GM11168 (cell line): ENCODE results near the gene DMRTA2.
"Not testable (repeated sequence)": the region's sequence is repeated elsewhere in the genome, so short reads cannot be mapped to it uniquely, and the experiment has no call there.

Experiments
- in situ Hi-C: fragments of 300-500 bp; cut with MboI; formaldehyde crosslinking; loops from one replicate; pipeline ENCODE4 v1.12.0; 2022; ENCODE audit warnings: low sequenced_read_pairs; ENCODE audit not compliant: unreplicated experiment

DMRTA2 gene

GRCh38 chr1:50393522-50394120, 29.6 kb downstream of the DMRTA2 start:
- in situ Hi-C loops, result no loop called here

- in situ Hi-C loops, result not testable (repeated sequence)
Observed at GRCh38 chr1:50381551-50381950, 41.7 kb downstream of the DMRTA2 start.

- in situ Hi-C loops, result no loop called here
Observed at GRCh38 chr1:50378770-50379169, 44.5 kb downstream of the DMRTA2 start.

GRCh38 chr1:50373532-50373931, 49.7 kb downstream of the DMRTA2 start:
- in situ Hi-C loops, result no loop called here

- in situ Hi-C loops, result no loop called here
Observed at GRCh38 chr1:50371749-50372148, 51.5 kb downstream of the DMRTA2 start.

- in situ Hi-C loops, result loop anchor here (10.0 kb wide), 1 partner anchor 325 kb away; no protein-coding TSS in a partner anchor
Observed at GRCh38 chr1:50369830-50370229, 53.4 kb downstream of the DMRTA2 start.

GRCh38 chr1:50369008-50369634, 54.1 kb downstream of the DMRTA2 start:
- in situ Hi-C loops, result loop anchor here (10.0 kb wide), 1 partner anchor 326 kb away; no protein-coding TSS in a partner anchor

- in situ Hi-C loops, result loop anchor here (10.0 kb wide), 1 partner anchor 326 kb away; no protein-coding TSS in a partner anchor
Observed at GRCh38 chr1:50368179-50369007, 54.9 kb downstream of the DMRTA2 start.
